Measurements from ENCODE around the gene CDK5RAP2. TPM values are rescaled to one million over a fixed set of nuclear protein-coding genes. Genes with fewer than 3 reads are reported as not detected.
A peak's percentile ranks its signal among the peaks of the same experiment; 100 is the strongest.

Gene CDK5RAP2
- total and polyA plus RNA-seq, 7 donors, result 10.6 to 57.8 (median 41.0) TPM

GRCh38 chr9:120392711-120393110, 187.3 kb downstream of the CDK5RAP2 start:
- Histone ChIP-seq H3K27ac (no peak overlapping the region), H3K4me1 (no peaks in the 10 kb centered on the region), H3K4me3 (no peak overlapping the region), H3K9me3 (no peaks in the 10 kb centered on the region), H3K27me3 (no peaks in the 10 kb centered on the region), H3K36me3 (peaks cover 23 to 94% (median 36%) of the 10 kb centered on the region in 4 donors)
- intact Hi-C loops (cut with DNase I), result no loop called here
- TF ChIP-seq EP300 (IDR thresholded peaks at IDR 0.05) (no peak), CTCF (IDR thresholded peaks at IDR 0.05) (no peak), POLR2AphosphoS5 (IDR thresholded peaks at IDR 0.05) (no peak), POLR2A (IDR thresholded peaks at IDR 0.05) (no peak)
- 94 to 96% methylated on average over 8 of the region's 8 CpGs for WGBS, 2 donors
- DNase-seq, result peak; percentile 27

GRCh38 chr9:120392245-120392644, 187.7 kb downstream of the CDK5RAP2 start:
- Histone ChIP-seq H3K9me3 (no peaks in the 10 kb centered on the region), H3K4me1 (no peaks in the 10 kb centered on the region), H3K27ac (no peak overlapping the region), H3K4me3 (no peak overlapping the region), H3K36me3 (peaks cover 23 to 92% (median 36%) of the 10 kb centered on the region in 4 donors), H3K27me3 (no peaks in the 10 kb centered on the region)
- TF ChIP-seq POLR2AphosphoS5 (IDR thresholded peaks at IDR 0.05) (no peak), EP300 (IDR thresholded peaks at IDR 0.05) (no peak), CTCF (IDR thresholded peaks at IDR 0.05) (no peak), POLR2A (IDR thresholded peaks at IDR 0.05) (no peak)
- 96 to 98% methylated on average over 5 of the region's 5 CpGs for WGBS, 2 donors
- intact Hi-C loops (cut with DNase I), result no loop called here
- no peak for DNase-seq

DNA sequence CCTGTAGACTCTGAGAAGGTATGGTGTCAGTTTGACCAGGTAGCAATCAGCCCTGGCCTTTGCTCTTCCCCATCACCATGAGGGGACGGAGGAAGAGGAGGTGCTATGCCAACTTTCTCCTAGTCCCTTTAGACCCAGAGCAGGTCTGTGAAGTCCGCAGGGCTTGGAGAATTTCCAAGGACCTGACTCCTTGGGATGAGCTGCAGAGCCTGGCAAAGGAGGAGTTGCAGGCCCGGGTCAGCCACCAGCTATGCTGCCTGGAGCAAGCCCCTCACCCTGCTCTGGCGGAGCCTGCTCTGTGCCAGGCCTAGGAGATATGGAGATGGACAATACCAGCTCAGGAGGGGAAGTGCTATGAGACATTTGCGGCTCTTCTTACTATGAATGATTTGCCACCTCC, 188.3 kb downstream of the CDK5RAP2 start:
- 95 to 99% methylated on average over 5 of the region's 5 CpGs for WGBS, 2 donors

GRCh38 chr9:120390637-120391190, 189.3 kb downstream of the CDK5RAP2 start:
- intact Hi-C loops (cut with DNase I), result no loop called here

More for the DNA sequence above, 188.3 kb downstream of the CDK5RAP2 start:
- DNase-seq, result peak; percentile 32
- Histone ChIP-seq H3K27me3 (no peaks in the 10 kb centered on the region), H3K4me1 (peaks cover 0 to 2% (median 0%) of the 10 kb centered on the region in 4 donors), H3K9me3 (no peaks in the 10 kb centered on the region), H3K4me3 (no peak overlapping the region), H3K27ac (no peak overlapping the region), H3K36me3 (peaks cover 20 to 86% (median 36%) of the 10 kb centered on the region in 4 donors)
- TF ChIP-seq CTCF (IDR thresholded peaks at IDR 0.05) (no peak), POLR2A (IDR thresholded peaks at IDR 0.05) (no peak), POLR2AphosphoS5 (IDR thresholded peaks at IDR 0.05) (no peak), EP300 (IDR thresholded peaks at IDR 0.05) (no peak)
- intact Hi-C loops (cut with DNase I), result no loop called here

More at GRCh38 chr9:120390637-120391190, 189.3 kb downstream of the CDK5RAP2 start:
- peak; percentile 28 for DNase-seq
- TF ChIP-seq POLR2A (IDR thresholded peaks at IDR 0.05) (no peak), EP300 (IDR thresholded peaks at IDR 0.05) (no peak), CTCF (IDR thresholded peaks at IDR 0.05) (no peak), POLR2AphosphoS5 (IDR thresholded peaks at IDR 0.05) (no peak)
- Histone ChIP-seq H3K27ac (no peak overlapping the region), H3K4me1 (peaks cover 0 to 8% (median 0%) of the 10 kb centered on the region in 4 donors), H3K36me3 (peaks cover 18 to 77% (median 35%) of the 10 kb centered on the region in 4 donors), H3K4me3 (no peak overlapping the region), H3K9me3 (no peaks in the 10 kb centered on the region), H3K27me3 (no peaks in the 10 kb centered on the region)
- 74 to 88% methylated on average over 12 of the region's 12 CpGs for WGBS, 2 donors

All from sigmoid colon (tissue), 7 donors.